OCI-LY1 (cell line): ENCODE measurements around the gene SLC9A2.

Source experiments
- H2AFZ ChIP-seq: fragments of 200-600 bp; sonication (generic), shearing (Covaris generic); 2 replicates; pipeline ENCODE4 v1.6.0; 2014; ENCODE audit warnings: antibody characterized with exemption, mild to moderate bottlenecking, low read length
- H3F3A ChIP-seq: fragments of 200-600 bp; sonication (generic), shearing (Covaris generic); 2 replicates; pipeline ENCODE4 v1.6.0; 2014; ENCODE audit warnings: mild to moderate bottlenecking, antibody characterized with exemption, low read length, moderate library complexity; ENCODE audit not compliant: insufficient read depth
- H3K27ac ChIP-seq: fragments of 200-600 bp; sonication (generic); 2 replicates; pipeline ENCODE4 v1.5.1; 2014; ENCODE audit warnings: low read length, mixed run types, mild to moderate bottlenecking, low read depth; ENCODE audit not compliant: poor library complexity, severe bottlenecking
- H3K27me3 ChIP-seq: fragments of 200-600 bp; sonication (generic); 2 replicates; pipeline ENCODE4 v1.6.0; 2014; ENCODE audit warnings: antibody characterized with exemption, mild to moderate bottlenecking, low read length, moderate library complexity; ENCODE audit not compliant: insufficient read depth
- H3K36me3 ChIP-seq: fragments of 200-600 bp; sonication (generic); 2 replicates; pipeline ENCODE4 v1.6.1; 2014; ENCODE audit warnings: mild to moderate bottlenecking, antibody characterized with exemption, low read length, moderate library complexity, mixed read lengths; ENCODE audit not compliant: insufficient read depth
- H3K4me1 ChIP-seq: fragments of 200-600 bp; sonication (generic); 2 replicates; pipeline ENCODE4 v1.5.1; 2014; ENCODE audit warnings: mild to moderate bottlenecking, low read length, moderate library complexity; ENCODE audit not compliant: insufficient read depth, severe bottlenecking
- H3K4me2 ChIP-seq: fragments of 200-600 bp; sonication (generic), shearing (Covaris generic); 2 replicates; pipeline ENCODE4 v1.6.1; 2014; ENCODE audit warnings: low read length
- H3K4me3 ChIP-seq: fragments of 200-600 bp; sonication (generic); 2 replicates; pipeline ENCODE4 v1.5.1; 2014; ENCODE audit warnings: low read length, low read depth, mild to moderate bottlenecking, mixed read lengths; ENCODE audit not compliant: poor library complexity, severe bottlenecking
- H3K79me2 ChIP-seq: fragments of 200-600 bp; shearing (Covaris generic); 2 replicates; pipeline ENCODE4 v1.6.1; 2016; ENCODE audit warnings: mixed run types, low read length, mixed read lengths; ENCODE audit not compliant: insufficient read depth
- H3K9ac ChIP-seq: fragments of 200-600 bp; sonication (generic), shearing (Covaris generic); 2 replicates; pipeline ENCODE4 v1.6.1; 2014; ENCODE audit warnings: mild to moderate bottlenecking, low read length, mixed read lengths
- H3K9me2 ChIP-seq: fragments of 200-600 bp; sonication (generic), shearing (Covaris generic); 2 replicates; pipeline ENCODE4 v1.6.1; 2014; ENCODE audit warnings: low read depth, mild to moderate bottlenecking, low read length, mixed read lengths
- H3K9me3 ChIP-seq: fragments of 200-600 bp; shearing (Covaris generic); 2 replicates; pipeline ENCODE4 v1.6.1; 2014; ENCODE audit warnings: low read length, mixed read lengths
- H4K20me1 ChIP-seq: fragments of 200-600 bp; sonication (generic), shearing (Covaris generic); 2 replicates; pipeline ENCODE4 v1.6.0; 2016; ENCODE audit warnings: mild to moderate bottlenecking, low read length; ENCODE audit not compliant: insufficient read depth
- EZH2 ChIP-seq: fragments of 200-600 bp; sonication (generic), shearing (Covaris generic); IDR thresholded peaks from 2 replicates; pipeline ENCODE4 v1.8.0; 2017; ENCODE audit warnings: borderline replicate concordance, mixed run types, mild to moderate bottlenecking, antibody characterized with exemption, low read length, moderate library complexity, mixed read lengths
- TF ChIP-seq, protein P1 (sequence below): fragments of 200-600 bp; sonication (generic), shearing (Covaris generic); IDR thresholded peaks from 2 replicates; pipeline ENCODE4 v1.5.1; 2017; ENCODE audit warnings: mild to moderate bottlenecking, antibody characterized with exemption, low read length, moderate library complexity, mixed read lengths

Gene SLC9A2

DNA sequence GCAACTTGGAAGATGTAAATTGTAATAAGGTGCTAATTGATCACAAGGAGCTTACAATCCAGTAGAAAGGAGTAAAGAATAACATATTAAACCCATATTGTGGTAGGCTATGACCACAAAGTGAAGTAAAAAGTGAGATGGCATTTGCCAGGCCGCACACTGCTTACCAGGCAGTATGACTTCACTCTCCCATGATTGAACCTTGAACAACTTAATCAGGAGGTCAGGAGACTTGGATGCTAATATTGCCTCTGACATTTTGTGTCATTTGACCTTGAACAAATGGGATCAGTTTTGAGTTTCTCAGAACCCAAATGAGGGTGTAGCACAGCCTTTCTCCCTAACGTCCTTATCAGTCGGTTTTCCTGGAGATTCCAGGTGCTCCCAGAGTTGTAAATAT, 44.0 kb downstream of the SLC9A2 start:
- Histone ChIP-seq H3K9me3 (no peaks in the 10 kb centered on the region), H3K4me1 (no peaks in the 10 kb centered on the region), H3K9ac (no peak overlapping the region), H3K36me3 (no peaks in the 10 kb centered on the region), H3K79me2 (no peaks in the 10 kb centered on the region), H3K4me2 (no peak overlapping the region), H4K20me1 (no peaks in the 10 kb centered on the region), H3K9me2 (no peaks in the 10 kb centered on the region), H3F3A (no peaks in the 10 kb centered on the region), H3K4me3 (no peak overlapping the region), H2AFZ (no peak overlapping the region), H3K27me3 (0 out of 2 replicates have a peak, but pooled peaks cover 5% of the 10 kb centered on the region), H3K27ac (no peak overlapping the region)
- no peak for TF ChIP-seq EZH2
- TF ChIP-seq, protein P1, sequence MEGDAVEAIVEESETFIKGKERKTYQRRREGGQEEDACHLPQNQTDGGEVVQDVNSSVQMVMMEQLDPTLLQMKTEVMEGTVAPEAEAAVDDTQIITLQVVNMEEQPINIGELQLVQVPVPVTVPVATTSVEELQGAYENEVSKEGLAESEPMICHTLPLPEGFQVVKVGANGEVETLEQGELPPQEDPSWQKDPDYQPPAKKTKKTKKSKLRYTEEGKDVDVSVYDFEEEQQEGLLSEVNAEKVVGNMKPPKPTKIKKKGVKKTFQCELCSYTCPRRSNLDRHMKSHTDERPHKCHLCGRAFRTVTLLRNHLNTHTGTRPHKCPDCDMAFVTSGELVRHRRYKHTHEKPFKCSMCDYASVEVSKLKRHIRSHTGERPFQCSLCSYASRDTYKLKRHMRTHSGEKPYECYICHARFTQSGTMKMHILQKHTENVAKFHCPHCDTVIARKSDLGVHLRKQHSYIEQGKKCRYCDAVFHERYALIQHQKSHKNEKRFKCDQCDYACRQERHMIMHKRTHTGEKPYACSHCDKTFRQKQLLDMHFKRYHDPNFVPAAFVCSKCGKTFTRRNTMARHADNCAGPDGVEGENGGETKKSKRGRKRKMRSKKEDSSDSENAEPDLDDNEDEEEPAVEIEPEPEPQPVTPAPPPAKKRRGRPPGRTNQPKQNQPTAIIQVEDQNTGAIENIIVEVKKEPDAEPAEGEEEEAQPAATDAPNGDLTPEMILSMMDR, result no peak

DNA sequence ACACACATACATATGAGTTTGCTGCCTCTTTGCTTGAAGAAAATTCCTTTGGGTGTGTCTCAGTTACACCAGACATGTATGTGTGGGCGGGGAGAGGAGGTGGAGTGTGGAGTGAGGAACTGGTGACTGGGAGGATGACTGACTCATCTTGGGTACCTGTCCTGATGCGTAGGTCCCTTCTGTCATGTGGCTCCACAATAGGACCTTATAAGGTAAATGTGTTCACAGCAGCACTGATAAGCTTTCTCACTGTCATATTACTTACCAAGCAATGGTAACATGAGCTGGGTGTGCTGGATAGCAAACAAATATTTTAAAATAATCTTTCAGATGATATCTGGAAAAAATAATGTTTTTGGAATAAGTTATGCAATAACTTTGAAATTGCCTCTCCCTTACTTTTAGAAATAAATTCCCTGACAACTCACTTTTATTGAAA, 45.1 kb downstream of the SLC9A2 start:
- Histone ChIP-seq H2AFZ (no peak overlapping the region), H3K27ac (no peak overlapping the region), H3K9me2 (no peaks in the 10 kb centered on the region)

DNA sequence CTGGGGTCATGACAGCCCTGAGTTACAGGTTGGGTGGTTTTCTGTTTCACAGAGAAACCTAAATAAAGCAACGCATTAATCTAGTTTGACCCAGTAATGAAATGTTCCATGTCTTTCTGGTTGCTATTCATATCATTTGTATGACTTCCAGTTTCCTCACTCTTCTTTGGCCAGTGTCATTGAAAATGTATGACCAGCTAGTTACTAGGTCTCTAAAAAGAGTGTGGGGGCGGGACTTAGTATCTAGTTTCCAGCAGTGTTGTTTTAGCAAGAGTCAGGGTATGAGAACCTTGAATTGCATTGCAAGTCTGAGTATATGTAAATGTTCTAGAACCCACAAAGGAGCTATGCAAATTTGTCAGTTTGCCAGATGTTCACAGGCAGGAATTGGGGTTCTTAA, 47.7 kb downstream of the SLC9A2 start:
- no peak overlapping the region for H3K9ac ChIP-seq
- H3K27ac ChIP-seq, result no peak overlapping the region
- no peaks in the 10 kb centered on the region for H3K4me1 ChIP-seq
- no peaks in the 10 kb centered on the region for H3K79me2 ChIP-seq
- no peaks in the 10 kb centered on the region for H4K20me1 ChIP-seq
- H3K9me3 ChIP-seq, result no peaks in the 10 kb centered on the region
- H3K27me3 ChIP-seq, result no peaks in the 10 kb centered on the region
- H2AFZ ChIP-seq, result no peak overlapping the region
- TF ChIP-seq, protein P1, result no peak
- TF ChIP-seq EZH2, result no peak
- H3K36me3 ChIP-seq, result no peaks in the 10 kb centered on the region
- H3K4me2 ChIP-seq, result no peak overlapping the region
- H3F3A ChIP-seq, result no peaks in the 10 kb centered on the region
- no peaks in the 10 kb centered on the region for H3K9me2 ChIP-seq
- no peak overlapping the region for H3K4me3 ChIP-seq

More for the DNA sequence above, 45.1 kb downstream of the SLC9A2 start:
- no peak for TF ChIP-seq EZH2
- TF ChIP-seq, protein P1, result no peak
- Histone ChIP-seq H3K4me1 (no peaks in the 10 kb centered on the region), H3K9ac (no peak overlapping the region), H3F3A (no peaks in the 10 kb centered on the region), H3K36me3 (no peaks in the 10 kb centered on the region), H3K4me2 (no peak overlapping the region), H4K20me1 (no peaks in the 10 kb centered on the region), H3K9me3 (no peaks in the 10 kb centered on the region), H3K79me2 (no peaks in the 10 kb centered on the region), H3K4me3 (no peak overlapping the region), H3K27me3 (no peaks in the 10 kb centered on the region)
